A673 (cell line): ENCODE measurements around the gene CCDC106.

Experiments
- EZH2 ChIP-seq: fragments of 200-600 bp; sonication (generic); IDR thresholded peaks from 2 replicates; pipeline ENCODE4 v1.6.1; 2017; ENCODE audit warnings: borderline replicate concordance, low read depth, mild to moderate bottlenecking, mixed read lengths, antibody characterized with exemption, low read length; ENCODE audit not compliant: poor library complexity, severe bottlenecking
- TF ChIP-seq, protein P1 (sequence below): fragments of 300-800, 200-600 bp; sonication (generic); conservative IDR thresholded peaks from 2 replicates; pipeline ENCODE4 v1.5.1; 2017; ENCODE audit warnings: low read depth, mild to moderate bottlenecking, antibody characterized with exemption, low read length, moderate library complexity, mixed read lengths

DNA sequence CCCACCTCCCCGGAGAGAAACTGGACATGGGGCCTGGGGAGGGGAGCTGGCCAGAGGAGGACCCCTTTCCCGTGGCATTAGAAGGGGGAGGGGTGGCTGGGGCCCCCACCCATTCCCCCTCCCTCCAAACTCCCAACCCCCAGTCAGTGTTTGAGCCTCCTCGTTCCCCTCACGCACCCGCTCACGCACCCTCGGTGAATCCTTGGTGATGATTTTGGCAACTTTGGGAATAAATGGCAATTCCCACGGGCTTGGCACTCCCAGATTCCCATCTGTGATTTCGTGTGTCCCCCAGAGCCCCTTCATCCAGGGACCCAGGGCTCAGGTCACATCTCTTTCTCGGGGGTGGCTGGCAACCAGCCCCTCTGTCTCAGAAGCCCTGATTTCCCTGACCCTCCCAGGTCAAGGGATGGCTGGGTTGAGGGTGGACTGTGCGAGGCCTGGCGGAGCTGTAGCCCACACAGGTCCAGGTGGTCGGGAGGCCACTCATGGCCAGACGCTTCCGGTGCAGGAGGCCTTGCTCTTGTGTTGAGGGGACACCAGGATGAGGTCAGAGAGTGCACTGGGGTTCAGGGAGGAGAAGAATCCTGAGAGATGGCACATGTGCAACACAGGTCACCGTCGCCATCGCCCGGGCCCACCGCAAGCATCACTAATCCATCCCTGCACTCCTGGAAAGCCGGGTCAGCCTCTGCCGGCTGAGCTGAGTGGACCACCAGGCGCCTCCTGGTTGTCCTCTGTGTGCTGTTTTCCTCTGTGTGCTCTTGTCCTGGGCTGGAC, 47.7 kb downstream of the CCDC106 start:
- TF ChIP-seq, protein P1, sequence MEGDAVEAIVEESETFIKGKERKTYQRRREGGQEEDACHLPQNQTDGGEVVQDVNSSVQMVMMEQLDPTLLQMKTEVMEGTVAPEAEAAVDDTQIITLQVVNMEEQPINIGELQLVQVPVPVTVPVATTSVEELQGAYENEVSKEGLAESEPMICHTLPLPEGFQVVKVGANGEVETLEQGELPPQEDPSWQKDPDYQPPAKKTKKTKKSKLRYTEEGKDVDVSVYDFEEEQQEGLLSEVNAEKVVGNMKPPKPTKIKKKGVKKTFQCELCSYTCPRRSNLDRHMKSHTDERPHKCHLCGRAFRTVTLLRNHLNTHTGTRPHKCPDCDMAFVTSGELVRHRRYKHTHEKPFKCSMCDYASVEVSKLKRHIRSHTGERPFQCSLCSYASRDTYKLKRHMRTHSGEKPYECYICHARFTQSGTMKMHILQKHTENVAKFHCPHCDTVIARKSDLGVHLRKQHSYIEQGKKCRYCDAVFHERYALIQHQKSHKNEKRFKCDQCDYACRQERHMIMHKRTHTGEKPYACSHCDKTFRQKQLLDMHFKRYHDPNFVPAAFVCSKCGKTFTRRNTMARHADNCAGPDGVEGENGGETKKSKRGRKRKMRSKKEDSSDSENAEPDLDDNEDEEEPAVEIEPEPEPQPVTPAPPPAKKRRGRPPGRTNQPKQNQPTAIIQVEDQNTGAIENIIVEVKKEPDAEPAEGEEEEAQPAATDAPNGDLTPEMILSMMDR, result no peak
- no peak for TF ChIP-seq EZH2
